ENCODE data around the gene FGF22. TPM values are rescaled to one million over a fixed set of nuclear protein-coding genes. Genes with fewer than 3 reads are reported as not detected.

Gene FGF22
- total and polyA plus RNA-seq, 10 of the 15 experiments (the other 5 are each of a cell fraction or from before 2014, with no cell fraction given) = 0.05 TPM; not detected in 9

- no peak overlapping the region; the same call in 1 of the 2 replicates for H2AFZ ChIP-seq (ENCODE audit: control insufficient read depth, low read depth, low read length)
- peak overlapping the region; percentile 98 for H3K4me2 ChIP-seq (ENCODE audit: control insufficient read depth, insufficient read depth)
- ChIA-PET SMC1A (ENCODE audit: uncharacterized antibody, unreplicated experiment) (interaction anchor here (0.7 to 1.3 kb wide), 3 partner anchors 67 to 78 kb away, joined by 3 to 4 read pairs (median 4); no protein-coding TSS in a partner anchor), CTCF (interaction anchor here (1.0 to 1.7 kb wide), 3 partner anchors 29 to 75 kb away, joined by 3 to 18 read pairs (median 9); partner anchors contain the start of gene POLRMT), POLR2A (interaction anchor here (0.8 kb wide), 1 partner anchor 59 kb away, joined by 4 read pairs; no protein-coding TSS in a partner anchor), RAD21 (ENCODE audit: unreplicated experiment) (interaction anchor here (0.5 to 1.4 kb wide), 5 partner anchors 11 to 201 kb away, joined by 3 to 9 read pairs (median 3); no protein-coding TSS in a partner anchor)
- peak; percentile 67 for ATAC-seq
- peaks cover 56% of the 10 kb centered on the region for H3K79me2 ChIP-seq (ENCODE audit: control insufficient read depth, insufficient read depth, low read length)
- peaks cover 0 to 15% of the 10 kb centered on the region in 2 experiments; a peak in 3 of 4 replicates for H3K36me3 ChIP-seq (ENCODE audit: control insufficient read depth in 2 of 2, insufficient read depth in 2 of 2, low read length in 1 of 2)
- under 1% methylated on average over 77 of the region's 81 CpGs for WGBS (ENCODE audit: insufficient coverage, insufficient replicate concordance, low lambda C conversion rate, missing lambda C conversion rate)
- H3K4me1 ChIP-seq (ENCODE audit: control insufficient read depth, insufficient read depth, low read length) = peaks cover 19% of the 10 kb centered on the region
- peaks cover 12% of the 10 kb centered on the region for H4K20me1 ChIP-seq (ENCODE audit: control insufficient read depth, insufficient read depth)
- peak overlapping the region; percentile 98 for H3K4me3 ChIP-seq
- no peaks in the 10 kb centered on the region for H3K27me3 ChIP-seq (replicated peaks in 1 of 2; ENCODE audit: control insufficient read depth in 2 of 2, insufficient read depth in 2 of 2, low read length in 1 of 2)
- H3K9ac ChIP-seq (ENCODE audit: control insufficient read depth, insufficient read depth, low read length) = peak overlapping the region; percentile 95
- FAIRE-seq = peak; percentile 94
- in situ Hi-C loops (cut with MboI) (no loop called here), intact Hi-C loops (cut with micrococcal nuclease; ENCODE audit: unreplicated experiment) (loop anchor here (2.0 kb wide), 1 partner anchor 18 kb away; no protein-coding TSS in a partner anchor)
- BruUV-seq (replicated peaks) = no TSS peak
- DNase-seq (ENCODE audit: low read depth, low spot score) = no peak
- no peaks in the 10 kb centered on the region; the same call in 2 of the 3 replicates for H3K9me3 ChIP-seq (replicated peaks; ENCODE audit: control insufficient read depth, insufficient read depth, low read length)
- H3K27ac ChIP-seq (ENCODE audit: control insufficient read depth, insufficient read depth) = peak overlapping the region; percentile 90
- TF ChIP-seq E2F4 (IDR thresholded peaks at IDR 0.05; ENCODE audit: low read depth, low read length) = no peak
- TF ChIP-seq MLLT1 (IDR thresholded peaks at IDR 0.05) = no peak
- TF ChIP-seq RELA (IDR thresholded peaks at IDR 0.05; ENCODE audit: borderline replicate concordance, partially characterized antibody) = no peak
- TF ChIP-seq HDAC2 (IDR thresholded peaks at IDR 0.05) = no peak
- no peak for TF ChIP-seq RB1 (IDR thresholded peaks at IDR 0.05; ENCODE audit: borderline replicate concordance)
- TF ChIP-seq DPF2 (IDR thresholded peaks at IDR 0.05) = no peak; the same call in 1 of the 2 replicates
- TF ChIP-seq MEF2A (IDR thresholded peaks at IDR 0.05; ENCODE audit: insufficient read depth, low read depth, low read length) = no peak
- no peak for TF ChIP-seq RELB (IDR thresholded peaks at IDR 0.05; ENCODE audit: low read depth)
- TF ChIP-seq MEF2B (IDR thresholded peaks at IDR 0.05; ENCODE audit: partially characterized antibody, poor library complexity, severe bottlenecking) = no peak
- TF ChIP-seq ETV6 (conservative IDR thresholded peaks at IDR 0.05 in 1 of 2, IDR thresholded peaks at IDR 0.05 in 1 of 2; ENCODE audit: borderline replicate concordance in 1 of 2, low read depth in 1 of 2) = 0 out of 4 replicates have a peak, but pooled peaks of 1 of the 2 experiments have one; percentile 9
- TF ChIP-seq FOXK2 (IDR thresholded peaks at IDR 0.05) = peak; percentile 51
- no peak for TF ChIP-seq ZSCAN29 (IDR thresholded peaks at IDR 0.05)
- TF ChIP-seq POLR2A (IDR thresholded peaks at IDR 0.05; ENCODE audit: low read depth, low read length) = peak; percentile 84
- no peak for TF ChIP-seq ZZZ3 (IDR thresholded peaks at IDR 0.05; ENCODE audit: control insufficient read depth, insufficient read length, low read depth)
- no peak; the same call in 1 of the 2 replicates for TF ChIP-seq CREB1 (IDR thresholded peaks at IDR 0.05; ENCODE audit: low read depth)
- 0 out of 2 replicates have a peak, but pooled peaks have one; percentile 14 for TF ChIP-seq YY1 (IDR thresholded peaks at IDR 0.05; ENCODE audit: low read depth, low read length)
- no peak for TF ChIP-seq HCFC1 (IDR thresholded peaks at IDR 0.05; ENCODE audit: low read length)
- no peak for TF ChIP-seq GABPA (IDR thresholded peaks at IDR 0.05; ENCODE audit: low read depth)
- TF ChIP-seq NBN (IDR thresholded peaks at IDR 0.05) = 0 out of 2 replicates have a peak, but pooled peaks have one; percentile 5
- 0 out of 2 replicates have a peak, but pooled peaks have one; percentile 15 for TF ChIP-seq NR2F1 (conservative IDR thresholded peaks at IDR 0.05)
- TF ChIP-seq CREM (IDR thresholded peaks at IDR 0.05; ENCODE audit: low read depth) = peak; percentile 31; the same call in 1 of the 2 replicates
Observed at GRCh38 chr19:662207-662961, 22.7 kb downstream of the FGF22 start.

Data from GM12878 (cell line).